Neutrophil (primary cell): Measurements from ENCODE around the gene TMIGD3.
"Not testable (repeated sequence)": the region's sequence is repeated elsewhere in the genome, so short reads cannot be mapped to it uniquely, and the experiment has no call there.

Experiments used
- H3K27ac ChIP-seq: fragments of 200-600 bp; sonication (generic); 2 replicates; pipeline ENCODE4 v1.5.1; 2016; ENCODE audit warnings: mild to moderate bottlenecking, moderate library complexity
- H3K27me3 ChIP-seq: fragments of 200-600 bp; sonication (generic); 2 replicates; pipeline ENCODE4 v1.6.0; 2016; ENCODE audit warnings: mild to moderate bottlenecking
- H3K36me3 ChIP-seq: fragments of 200-600 bp; sonication (generic); 2 replicates; pipeline ENCODE4 v1.5.1; 2017
- H3K4me1 ChIP-seq, 2 experiments: fragments of 200-600 bp in 1 of 2; sonication (generic) in 1 of 2; 1 replicate in 1 of 2; 2 replicates in 1 of 2; pipeline versions ENCODE4 v1.5.1 to v1.6.1; 2013 to 2016; ENCODE audit warnings: low read depth in 1 of 2, low read length in 1 of 2, mild to moderate bottlenecking in 1 of 2, moderate library complexity in 1 of 2; ENCODE audit not compliant: control insufficient read depth in 1 of 2, insufficient read depth in 1 of 2
- H3K4me3 ChIP-seq, 2 experiments: fragments of 200-600 bp in 1 of 2; sonication (generic) in 1 of 2; 1 replicate in 1 of 2; 2 replicates in 1 of 2; pipeline ENCODE4 v1.5.1; 2013 to 2016; ENCODE audit warnings: low read depth in 1 of 2, low read length in 1 of 2, mild to moderate bottlenecking in 1 of 2, moderate library complexity in 1 of 2
- H3K9me3 ChIP-seq: fragments of 200-600 bp; sonication (generic); 2 replicates; pipeline ENCODE4 v1.5.1; 2016
- CTCF ChIP-seq: fragments of 200-600 bp; sonication (generic); IDR thresholded peaks from 2 replicates; pipeline ENCODE4 v1.5.1; 2016; ENCODE audit warnings: antibody characterized with exemption

The TMIGD3 gene

GRCh38 chr1:111503585-111504060 is at the start of gene TMIGD3, which contains the start of gene ADORA3:
Gene TMIGD3 (minus strand): TSS chr1:111503633. CDS start chr1:111503354, 279 bp downstream.
Gene ADORA3 (minus strand): TSS chr1:111503633. CDS start chr1:111503354, 279 bp downstream.
- Histone ChIP-seq H3K4me3 (peak within 1 kb of the TSS; percentile 12 to 63), H3K4me1 (peaks cover 58 to 61% of the 10 kb centered on the region in 2 experiments)
- TF ChIP-seq CTCF = no peak

GRCh38 chr1:111553196-111553595 is 49.8 kb upstream of the TMIGD3 start:
- Histone ChIP-seq H3K4me1 (no peaks in the 10 kb centered on the region), H3K27ac (no peak overlapping the region), H3K36me3 (no peaks in the 10 kb centered on the region), H3K9me3 (no peaks in the 10 kb centered on the region), H3K27me3 (no peaks in the 10 kb centered on the region), H3K4me3 (no peak overlapping the region)
- no peak for TF ChIP-seq CTCF

More at GRCh38 chr1:111503585-111504060, at the start of gene TMIGD3, which contains the start of gene ADORA3:
- Histone ChIP-seq H3K27ac (peak within 1 kb of the TSS; percentile 100), H3K27me3 (no peaks in the 10 kb centered on the region), H3K9me3 (no peaks in the 10 kb centered on the region), H3K36me3 (no peaks in the 10 kb centered on the region)

GRCh38 chr1:111552587-111552986 is 49.2 kb upstream of the TMIGD3 start:
- Histone ChIP-seq H3K27ac (no peak overlapping the region), H3K36me3 (no peaks in the 10 kb centered on the region), H3K4me3 (no peak overlapping the region), H3K27me3 (no peaks in the 10 kb centered on the region), H3K9me3 (no peaks in the 10 kb centered on the region), H3K4me1 (no peaks in the 10 kb centered on the region)
- no peak for TF ChIP-seq CTCF

- Histone ChIP-seq H3K36me3 (no peaks in the 10 kb centered on the region), H3K27me3 (no peaks in the 10 kb centered on the region), H3K4me1 (no peaks in the 10 kb centered on the region), H3K4me3 (no peak overlapping the region), H3K9me3 (no peaks in the 10 kb centered on the region), H3K27ac (no peak overlapping the region)
- no peak for TF ChIP-seq CTCF
Observed at GRCh38 chr1:111551623-111552411, 48.4 kb upstream of the TMIGD3 start.

GRCh38 chr1:111547786-111548185 is 44.4 kb upstream of the TMIGD3 start:
- H3K36me3 ChIP-seq, H3K27ac ChIP-seq, H3K4me3 ChIP-seq, H3K4me1 ChIP-seq, H3K9me3 ChIP-seq, H3K27me3 ChIP-seq: not testable (repeated sequence)

- Histone ChIP-seq H3K27ac (no peak overlapping the region), H3K36me3 (no peaks in the 10 kb centered on the region), H3K4me1 (no peaks in the 10 kb centered on the region), H3K27me3 (peaks cover 6% of the 10 kb centered on the region), H3K4me3 (no peak overlapping the region), H3K9me3 (no peaks in the 10 kb centered on the region)
- no peak for TF ChIP-seq CTCF
Observed at GRCh38 chr1:111542187-111542586, 38.8 kb upstream of the TMIGD3 start.
